Activated T-helper 2 cell treated with anti-CD3 and anti-CD28 coated beads, Interferon-gamma antibody, Interleukin-2, Interleukin-4, amounts not matched to agents 10 μg/mL and 5 μg/mL and 100 μg/mL, durations not matched to agents 14 hours and 24 hours and 36 hours (primary cell): Measurements from ENCODE around the gene FAM24B. TPM values are rescaled to one million over a fixed set of nuclear protein-coding genes. Genes with fewer than 3 reads are reported as not detected.

Experiments
- total RNA-seq: library from RNA; stranded (reverse); gene quantifications from 2 replicates; pipeline ENCODE4 v1.2.3, GENCODE V29; 2022

FAM24B gene
- total RNA-seq, 1 donor from 2014 or later: 16.0 TPM

Other genes starting within 250 kb of the FAM24B start
- not detected in 2 replicates for gene C10orf120, start 179.7 kb downstream of the FAM24B start, total RNA-seq
- gene CUZD1, start 33.7 kb downstream of the FAM24B start, total RNA-seq: 2.5 and 2.9 TPM in 2 replicates
- not detected in 2 replicates for gene FAM24A, start 31.0 kb upstream of the FAM24B start, total RNA-seq
- 9.1 and 10.0 TPM in 2 replicates for gene C10orf88, start 74.6 kb upstream of the FAM24B start, total RNA-seq
- gene PSTK, start 100.8 kb upstream of the FAM24B start, total RNA-seq: 3.4 TPM in 2 replicates
- 15.0 and 16.1 TPM in 2 replicates for gene IKZF5, start 129.2 kb upstream of the FAM24B start, total RNA-seq
- gene ACADSB, start 129.4 kb upstream of the FAM24B start, total RNA-seq: 21.4 and 23.3 TPM in 2 replicates